ENCODE results near the gene THADA.

Gene THADA

DNA sequence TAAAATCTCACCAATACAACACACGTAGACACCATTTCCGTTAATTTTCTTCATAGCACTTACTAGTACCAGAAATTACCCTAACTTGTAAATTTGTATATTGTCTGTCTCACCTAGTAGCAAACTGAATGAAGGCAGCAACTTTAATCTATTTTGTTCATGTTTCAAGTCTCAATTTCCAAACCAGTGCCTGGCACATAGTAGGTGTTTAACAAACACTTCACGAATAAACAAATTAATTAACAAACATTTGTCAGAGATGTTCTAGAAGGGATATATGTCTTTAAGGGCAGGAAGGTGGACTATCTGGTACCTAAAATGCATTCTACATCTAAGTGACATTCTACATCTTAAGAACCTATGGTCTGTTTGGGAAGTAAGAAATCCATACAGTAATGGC, 963 bp downstream of the THADA start:
- FAIRE-seq (no peak), DNase-seq (ENCODE audit: insufficient read length, low spot score) (no peak)
- TF ChIP-seq, protein P1, sequence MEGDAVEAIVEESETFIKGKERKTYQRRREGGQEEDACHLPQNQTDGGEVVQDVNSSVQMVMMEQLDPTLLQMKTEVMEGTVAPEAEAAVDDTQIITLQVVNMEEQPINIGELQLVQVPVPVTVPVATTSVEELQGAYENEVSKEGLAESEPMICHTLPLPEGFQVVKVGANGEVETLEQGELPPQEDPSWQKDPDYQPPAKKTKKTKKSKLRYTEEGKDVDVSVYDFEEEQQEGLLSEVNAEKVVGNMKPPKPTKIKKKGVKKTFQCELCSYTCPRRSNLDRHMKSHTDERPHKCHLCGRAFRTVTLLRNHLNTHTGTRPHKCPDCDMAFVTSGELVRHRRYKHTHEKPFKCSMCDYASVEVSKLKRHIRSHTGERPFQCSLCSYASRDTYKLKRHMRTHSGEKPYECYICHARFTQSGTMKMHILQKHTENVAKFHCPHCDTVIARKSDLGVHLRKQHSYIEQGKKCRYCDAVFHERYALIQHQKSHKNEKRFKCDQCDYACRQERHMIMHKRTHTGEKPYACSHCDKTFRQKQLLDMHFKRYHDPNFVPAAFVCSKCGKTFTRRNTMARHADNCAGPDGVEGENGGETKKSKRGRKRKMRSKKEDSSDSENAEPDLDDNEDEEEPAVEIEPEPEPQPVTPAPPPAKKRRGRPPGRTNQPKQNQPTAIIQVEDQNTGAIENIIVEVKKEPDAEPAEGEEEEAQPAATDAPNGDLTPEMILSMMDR (IDR thresholded peaks at IDR 0.05; ENCODE audit: insufficient read depth, missing control alignments): no peak

DNA sequence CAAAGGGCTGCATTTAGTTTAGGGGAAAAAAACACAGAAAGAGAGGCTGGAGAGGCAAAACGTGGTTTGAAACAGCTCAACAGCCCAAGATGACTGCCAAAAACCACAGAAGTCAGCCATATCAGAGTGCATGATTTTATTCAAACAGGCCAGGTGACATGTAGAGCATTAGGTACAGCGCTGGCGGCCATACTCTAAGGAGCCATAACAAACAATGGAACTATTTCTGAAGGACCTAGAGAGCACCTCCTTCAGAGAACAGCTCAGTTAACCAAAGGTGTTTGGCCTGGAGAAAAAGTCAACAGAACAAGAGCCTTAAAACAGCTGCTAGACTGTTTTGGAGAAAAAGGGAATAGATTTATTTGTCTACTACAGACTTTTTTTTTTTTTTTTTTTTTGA, 2.6 kb downstream of the THADA start:
- FAIRE-seq: no peak
- TF ChIP-seq, protein P1 (IDR thresholded peaks at IDR 0.05; ENCODE audit: insufficient read depth, missing control alignments): no peak
- no peak for DNase-seq (ENCODE audit: insufficient read length, low spot score)

DNA sequence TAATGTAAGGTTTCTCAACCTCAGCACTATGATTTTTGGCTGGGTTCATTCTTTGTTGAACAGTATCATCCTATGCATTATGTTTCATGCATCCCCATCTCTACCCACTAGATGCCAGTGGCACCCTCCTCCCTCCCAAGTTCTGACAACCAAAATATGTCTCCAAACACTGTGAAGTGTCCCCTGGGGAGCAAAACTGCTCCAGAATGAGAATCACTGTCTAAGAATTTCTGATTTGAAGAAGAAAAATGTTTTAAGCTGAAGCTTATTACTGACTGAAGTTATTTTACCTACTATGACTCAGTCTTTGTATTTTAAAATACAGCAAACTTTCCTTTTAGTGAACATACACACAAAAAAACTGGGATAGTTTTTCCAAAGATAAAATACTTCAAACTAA, 3.4 kb downstream of the THADA start:
- TF ChIP-seq, protein P1 (IDR thresholded peaks at IDR 0.05; ENCODE audit: insufficient read depth, missing control alignments): no peak
- no peak for DNase-seq (ENCODE audit: insufficient read length, low spot score)
- FAIRE-seq: no peak

DNA sequence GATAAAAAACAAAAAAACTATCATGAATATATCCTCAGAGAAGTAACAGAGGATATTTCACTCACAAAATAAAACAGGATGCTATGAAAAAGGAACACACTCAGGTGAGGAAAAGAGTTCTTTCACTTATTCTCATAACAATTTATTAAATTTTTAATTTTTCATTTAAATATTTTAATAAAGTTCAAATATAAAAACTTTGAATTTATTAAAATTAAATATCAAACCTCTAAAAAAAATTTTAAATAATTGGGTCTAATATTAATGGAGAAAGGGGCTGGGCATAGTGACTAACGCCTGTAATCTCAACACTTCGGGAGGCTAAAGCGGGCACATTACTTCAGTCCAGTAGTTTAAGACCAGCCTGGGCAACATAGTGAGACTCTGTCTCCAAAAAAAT, 10.1 kb downstream of the THADA start:
- TF ChIP-seq, protein P1 (IDR thresholded peaks at IDR 0.05; ENCODE audit: insufficient read depth, missing control alignments): no peak
- no peak for FAIRE-seq
- no peak for DNase-seq (ENCODE audit: insufficient read length, low spot score)

DNA sequence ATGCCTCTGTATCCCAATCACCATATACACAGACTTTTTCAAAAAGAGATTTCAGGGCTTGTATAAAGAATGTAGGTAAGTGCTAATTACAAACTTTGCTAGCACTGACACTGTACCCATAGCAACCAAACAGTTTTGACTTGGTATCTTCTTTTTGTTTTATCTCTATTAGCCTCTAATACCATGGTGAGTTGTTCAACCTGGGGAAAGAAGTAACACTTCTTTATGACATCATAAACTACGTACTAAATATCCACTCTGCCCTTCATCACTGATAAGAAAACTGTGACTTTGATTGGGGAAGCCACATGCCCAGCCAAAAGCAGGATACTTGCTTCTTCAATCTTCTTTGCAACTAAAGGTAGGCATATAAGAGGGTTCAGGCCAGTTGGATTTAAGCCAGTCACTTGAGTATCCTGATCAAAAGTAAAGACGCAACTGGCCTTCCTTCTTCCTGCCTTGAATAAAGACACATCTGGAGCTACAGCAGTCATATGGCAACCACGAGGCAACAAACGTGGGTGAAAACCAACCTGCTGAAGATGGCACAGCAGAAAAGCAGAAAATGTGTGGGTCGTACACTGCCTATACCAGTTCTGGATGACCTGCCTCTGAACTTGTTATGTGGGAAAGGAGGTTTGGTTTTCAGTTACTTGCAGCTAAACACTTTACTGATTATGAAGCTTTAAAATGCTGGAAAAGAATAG, 16.4 kb downstream of the THADA start:
- DNase-seq (ENCODE audit: insufficient read length, low spot score) (no peak), FAIRE-seq (no peak)
- TF ChIP-seq, protein P1 (IDR thresholded peaks at IDR 0.05; ENCODE audit: insufficient read depth, missing control alignments): no peak

DNA sequence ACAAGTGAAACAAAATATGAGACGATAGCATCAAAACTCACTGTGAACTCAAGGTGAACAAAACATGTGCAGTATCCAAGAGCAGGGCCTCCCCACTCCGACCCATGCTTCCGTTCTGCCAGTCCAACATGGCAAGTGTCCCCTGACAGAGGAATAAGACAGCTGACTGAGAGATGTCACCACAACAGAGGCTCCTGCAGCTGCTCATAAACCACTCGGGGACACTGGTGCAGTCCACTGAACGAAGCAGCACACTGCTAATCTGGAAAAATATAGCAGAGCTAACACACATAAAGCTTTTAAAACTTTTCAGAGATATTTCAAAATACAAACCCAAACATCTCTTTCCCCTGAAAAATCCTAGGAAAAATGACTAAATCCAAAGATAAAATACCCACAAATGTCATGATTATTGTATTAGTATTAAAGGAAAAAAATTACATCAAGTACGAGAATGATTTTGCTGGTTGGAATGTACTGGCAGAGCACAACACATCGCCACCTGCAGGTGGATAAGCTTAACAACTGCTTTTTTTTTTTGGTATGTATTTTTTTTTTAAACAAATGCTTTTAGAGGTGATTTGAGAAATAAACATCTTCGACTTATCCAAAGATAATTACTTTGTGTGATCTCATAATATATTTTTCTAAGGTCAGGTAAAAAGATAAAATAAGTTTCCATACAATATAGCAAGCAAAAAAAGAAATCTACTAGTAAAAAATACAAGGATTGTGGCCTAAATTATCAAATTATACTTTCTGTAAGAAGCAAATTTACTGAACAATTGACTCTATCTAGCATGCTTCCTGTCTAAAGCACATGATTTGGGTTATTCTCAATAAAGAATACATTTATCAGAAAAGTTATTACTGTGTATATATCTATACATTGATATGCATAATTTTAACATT, 18.6 kb downstream of the THADA start:
- TF ChIP-seq, protein P1 (IDR thresholded peaks at IDR 0.05; ENCODE audit: insufficient read depth, missing control alignments): peak; percentile 71
- FAIRE-seq (no peak), DNase-seq (ENCODE audit: insufficient read length, low spot score) (no peak)

DNA sequence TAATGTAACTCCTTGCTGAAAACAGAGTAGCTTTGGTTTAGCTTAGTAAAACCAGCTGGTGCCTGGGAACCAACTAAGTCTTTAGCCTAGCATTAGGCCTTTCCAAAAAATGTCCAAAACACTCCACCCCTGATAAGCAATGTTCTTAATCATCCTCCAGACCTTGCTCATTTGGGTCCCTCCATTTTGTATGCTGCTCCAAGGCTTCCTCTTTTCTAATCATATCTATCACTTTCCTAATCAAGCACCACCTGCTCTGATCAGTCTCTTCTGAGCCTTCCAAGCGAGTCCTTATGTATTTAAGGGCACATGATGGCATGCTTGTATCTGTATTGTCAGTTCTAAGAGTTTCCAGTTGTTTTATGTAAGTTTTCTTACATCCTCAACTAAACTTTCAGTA, 23.6 kb downstream of the THADA start:
- TF ChIP-seq, protein P1 (IDR thresholded peaks at IDR 0.05; ENCODE audit: insufficient read depth, missing control alignments): no peak
- FAIRE-seq (no peak), DNase-seq (ENCODE audit: insufficient read length, low spot score) (no peak)

Measured in D721Med (cell line).